ENCODE results near the gene MT1H.

Gene MT1H

GRCh38 chr16:56647641-56648431 lies 21.8 kb upstream of the MT1H start:
- no peaks in the 10 kb centered on the region for H3K4me1 ChIP-seq
- no peak for DNase-seq
- H3K9me3 ChIP-seq = no peaks in the 10 kb centered on the region
- H3K27me3 ChIP-seq = peaks cover 31% of the 10 kb centered on the region
- H3K4me3 ChIP-seq (ENCODE audit: low read depth, low read length) = no peak overlapping the region
- no peak for TF ChIP-seq CTCF (IDR thresholded peaks at IDR 0.05; ENCODE audit: low read depth, low read length)
- H3K36me3 ChIP-seq = no peaks in the 10 kb centered on the region

GRCh38 chr16:56649271-56649670 lies 20.3 kb upstream of the MT1H start:
- no peaks in the 10 kb centered on the region for H3K36me3 ChIP-seq
- H3K27me3 ChIP-seq = peaks cover 19% of the 10 kb centered on the region
- no peaks in the 10 kb centered on the region for H3K9me3 ChIP-seq
- no peak overlapping the region for H3K4me3 ChIP-seq (ENCODE audit: low read depth, low read length)
- no peak for DNase-seq
- TF ChIP-seq CTCF (IDR thresholded peaks at IDR 0.05; ENCODE audit: low read depth, low read length) = no peak
- H3K4me1 ChIP-seq = no peaks in the 10 kb centered on the region

- no peaks in the 10 kb centered on the region for H3K36me3 ChIP-seq
- no peaks in the 10 kb centered on the region for H3K9me3 ChIP-seq
- H3K27me3 ChIP-seq = peaks cover 16% of the 10 kb centered on the region
- DNase-seq = no peak
- no peak for TF ChIP-seq CTCF (IDR thresholded peaks at IDR 0.05; ENCODE audit: low read depth, low read length)
- H3K4me3 ChIP-seq (ENCODE audit: low read depth, low read length) = no peak overlapping the region
- no peaks in the 10 kb centered on the region for H3K4me1 ChIP-seq
These were observed 19.8 kb upstream of the MT1H start for GRCh38 chr16:56649820-56650219.

- no peak for TF ChIP-seq CTCF (IDR thresholded peaks at IDR 0.05; ENCODE audit: low read depth, low read length)
- H3K9me3 ChIP-seq = no peaks in the 10 kb centered on the region
- no peak for DNase-seq
- no peaks in the 10 kb centered on the region for H3K4me1 ChIP-seq
- no peaks in the 10 kb centered on the region for H3K36me3 ChIP-seq
- H3K27me3 ChIP-seq = peaks cover 12% of the 10 kb centered on the region
- no peak within 1 kb of the TSS for H3K4me3 ChIP-seq (ENCODE audit: low read depth, low read length)
These were observed 18.0 kb upstream of the MT1H start, which contains the start of gene MT1B for GRCh38 chr16:56651586-56651985. MT1B (plus strand) TSS chr16:56651886; CDS start chr16:56651954, 68 bp downstream.

GRCh38 chr16:56652600-56652999 lies 17.0 kb upstream of the MT1H start:
- TF ChIP-seq CTCF (IDR thresholded peaks at IDR 0.05; ENCODE audit: low read depth, low read length) = no peak
- no peaks in the 10 kb centered on the region for H3K4me1 ChIP-seq
- no peaks in the 10 kb centered on the region for H3K9me3 ChIP-seq
- H3K27me3 ChIP-seq = peaks cover 3% of the 10 kb centered on the region
- no peaks in the 10 kb centered on the region for H3K36me3 ChIP-seq
- no peak for DNase-seq
- no peak overlapping the region for H3K4me3 ChIP-seq (ENCODE audit: low read depth, low read length)

GRCh38 chr16:56653218-56653617 lies 16.4 kb upstream of the MT1H start:
- Histone ChIP-seq H3K27me3 (peaks cover 7% of the 10 kb centered on the region), H3K4me1 (no peaks in the 10 kb centered on the region), H3K4me3 (ENCODE audit: low read depth, low read length) (no peak overlapping the region), H3K36me3 (no peaks in the 10 kb centered on the region), H3K9me3 (no peaks in the 10 kb centered on the region)
- no peak for TF ChIP-seq CTCF (IDR thresholded peaks at IDR 0.05; ENCODE audit: low read depth, low read length)
- DNase-seq = no peak
